Non-pigmented ciliary epithelial cell (primary cell): ENCODE results near the gene FGR.

Experiments used
- DNase-seq: peaks from one replicate; pipeline ENCODE4 v3.0.0-alpha.2; 2010; ENCODE audit warnings: low read depth

Gene FGR

GRCh38 chr1:27585684-27586083 lies 49.3 kb downstream of the FGR start:
- DNase-seq, result no peak

DNA sequence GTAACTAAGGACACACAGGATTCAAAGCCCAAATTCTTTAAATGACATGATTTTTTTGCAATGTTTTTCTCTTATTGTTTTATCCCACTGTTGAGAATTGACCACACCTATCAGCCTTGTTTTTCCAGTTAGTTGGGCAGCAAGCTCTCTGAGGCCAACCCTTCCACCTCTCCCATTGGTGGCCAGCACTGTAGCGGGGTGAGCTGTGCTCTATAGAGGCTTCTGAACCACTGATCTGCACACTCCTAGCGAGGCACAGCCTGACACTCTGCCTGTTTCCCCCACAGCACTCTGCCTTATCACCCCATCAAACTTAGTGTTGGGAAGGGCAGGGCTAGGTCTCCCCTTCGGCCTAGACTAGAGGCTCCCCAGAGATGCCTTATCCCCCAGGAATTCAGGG lies 50.5 kb downstream of the FGR start:
- DNase-seq, result no peak

DNA sequence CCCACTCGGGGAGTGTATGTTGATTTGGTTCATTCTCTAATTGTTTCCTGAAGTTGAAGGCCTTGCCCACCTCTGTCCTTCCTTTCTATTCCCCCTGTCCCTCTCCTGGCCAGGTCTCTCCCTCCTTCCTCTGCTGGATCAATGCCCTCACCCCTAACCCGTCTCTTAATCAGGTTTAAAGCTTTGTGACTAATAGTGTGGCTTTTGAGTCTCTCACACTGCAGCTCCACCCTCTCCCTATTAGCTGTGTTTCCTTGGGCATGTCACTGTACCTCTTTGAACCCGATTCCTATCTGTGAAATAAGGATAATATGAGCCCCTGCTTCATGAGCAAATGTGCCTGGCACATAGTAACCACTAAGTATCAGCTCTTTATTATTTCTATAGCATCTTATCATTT lies 51.5 kb downstream of the FGR start:
- no peak for DNase-seq

DNA sequence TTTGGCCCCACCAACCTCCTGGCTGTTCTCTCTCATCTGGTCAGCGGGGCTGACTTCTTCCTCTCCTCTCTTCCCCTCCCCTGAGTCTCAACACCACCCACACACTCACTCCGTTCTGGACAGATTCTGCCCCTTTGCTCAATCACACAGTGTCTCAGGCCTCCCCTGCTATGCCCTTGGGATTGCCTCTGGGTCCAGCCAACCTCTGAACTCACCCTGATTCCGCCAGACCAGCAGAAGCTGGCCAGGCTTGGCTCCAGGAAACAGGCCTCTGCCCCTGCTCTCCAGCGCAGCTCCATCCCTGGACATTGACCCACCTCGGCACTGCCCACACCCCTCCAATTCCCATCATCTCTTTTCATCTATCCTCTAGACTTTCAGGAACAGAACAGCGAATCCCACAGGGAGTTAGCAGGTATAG lies 53.2 kb downstream of the FGR start:
- no peak for DNase-seq

DNA sequence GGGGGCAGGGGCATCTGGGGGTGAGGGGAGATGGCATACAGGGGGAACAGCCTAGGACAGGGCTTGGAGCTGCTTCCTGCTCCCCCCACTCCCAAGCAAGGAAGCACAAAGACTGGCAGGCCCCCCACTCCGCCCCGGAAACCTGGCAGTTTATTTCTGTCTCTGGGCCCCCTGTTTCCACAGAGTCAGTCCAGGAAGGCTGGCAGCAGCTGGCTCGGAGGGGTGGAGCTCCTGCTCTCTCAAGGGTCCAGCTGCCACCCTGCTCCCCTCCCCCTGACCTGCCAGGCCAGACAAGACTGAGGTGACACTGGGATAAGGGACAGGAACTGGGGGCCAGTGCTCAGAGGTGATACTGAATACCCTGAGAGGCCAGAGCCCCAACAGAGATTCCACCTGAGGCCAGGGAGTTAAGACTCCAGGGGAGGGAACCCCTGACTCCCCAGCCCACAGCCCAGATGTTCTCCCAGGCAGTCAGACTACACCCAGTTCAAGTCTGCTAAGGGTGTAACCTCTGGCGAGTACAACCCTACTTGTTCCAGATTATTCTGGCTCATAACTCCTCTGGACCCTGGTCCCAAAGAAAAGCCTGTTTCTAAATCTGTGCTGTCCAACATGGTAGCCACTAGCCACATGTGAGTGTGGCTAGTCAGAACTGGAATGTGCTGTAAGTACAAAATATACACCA lies 57.3 kb downstream of the FGR start:
- DNase-seq, result no peak

DNA sequence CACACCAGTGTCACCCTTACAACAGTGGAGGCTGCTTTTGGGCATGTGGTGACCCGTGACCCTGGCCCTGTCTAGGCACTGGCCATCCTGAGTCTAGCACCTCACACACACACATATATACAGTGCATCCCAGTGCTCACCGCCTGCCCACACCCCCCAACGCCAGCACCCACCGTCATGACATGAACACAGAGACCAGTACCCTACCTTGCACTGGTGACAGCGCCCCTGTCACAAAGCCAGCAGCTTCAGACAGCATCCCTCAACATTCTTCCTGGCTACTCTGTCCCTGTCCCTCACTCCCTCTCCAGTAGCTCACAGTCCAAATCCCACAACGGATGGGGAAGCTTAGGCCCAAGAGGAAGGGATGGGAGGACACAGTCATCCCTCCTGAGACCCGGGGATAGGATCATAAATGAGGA lies 58.2 kb downstream of the FGR start:
- DNase-seq, result no peak

DNA sequence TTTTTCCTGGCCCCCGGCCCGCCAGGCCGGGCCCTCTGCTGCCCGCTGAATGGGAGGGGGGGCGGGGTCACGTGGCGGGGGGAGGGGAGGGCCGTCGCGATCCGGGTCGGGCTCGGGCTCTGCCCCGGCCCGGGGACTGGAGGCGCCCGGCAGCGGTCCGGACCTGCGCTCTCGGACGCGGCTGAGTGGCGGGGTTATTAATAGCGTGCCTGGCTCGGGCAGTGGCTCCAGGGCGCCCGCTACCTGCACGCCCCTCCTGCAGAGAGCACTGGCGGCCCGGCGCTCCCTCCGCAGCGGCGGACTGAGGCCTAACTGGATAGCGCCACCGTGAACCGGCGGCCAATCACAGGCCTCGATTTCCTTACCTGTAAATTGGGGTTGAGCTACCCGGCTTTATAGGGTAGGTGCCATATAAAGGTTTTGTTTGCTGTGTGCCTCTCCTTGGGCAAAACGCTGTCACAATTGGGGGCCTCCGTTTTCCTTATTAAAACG lies 59.1 kb downstream of the FGR start:
- DNase-seq, result no peak

- peak; percentile 31 for DNase-seq
Observed at GRCh38 chr1:27574871-27575831, 59.8 kb downstream of the FGR start.

DNA sequence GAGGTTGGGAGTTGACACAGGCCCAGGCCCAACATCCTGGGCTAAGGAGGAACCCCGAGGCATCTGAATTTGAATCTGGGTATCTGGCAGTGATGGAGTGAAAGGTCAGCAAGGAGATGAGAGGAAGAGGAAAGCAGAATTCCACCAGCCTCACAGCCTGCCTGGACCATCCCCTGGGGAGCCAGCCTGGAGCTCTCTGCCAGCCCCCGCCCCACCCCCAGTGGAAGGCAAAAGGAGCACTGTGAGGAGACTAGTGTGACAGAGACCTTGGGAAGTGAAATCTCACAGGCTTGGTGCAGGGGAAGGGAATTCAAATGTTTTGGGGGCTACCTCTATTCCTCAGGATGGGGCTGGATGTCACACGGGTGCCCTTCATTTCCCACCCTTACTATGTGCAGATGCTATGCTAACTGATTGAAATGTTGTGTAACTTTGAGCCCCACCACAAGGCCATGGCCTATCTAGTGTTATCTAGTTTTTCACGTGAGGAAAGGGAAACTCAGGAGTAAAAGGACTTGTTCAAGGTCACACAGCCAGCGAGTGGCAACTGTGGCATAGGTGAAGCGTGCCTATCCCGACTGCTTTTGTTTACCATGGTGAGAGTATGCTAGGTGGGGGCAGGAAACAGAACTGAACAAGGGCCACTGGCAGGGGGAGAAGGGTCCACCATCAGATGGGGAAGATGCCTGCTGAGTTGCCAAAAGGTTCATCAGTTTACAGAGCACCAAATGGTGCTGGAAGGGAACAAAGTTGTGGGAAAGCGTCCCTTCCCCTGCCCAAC lies 60.8 kb downstream of the FGR start:
- no peak for DNase-seq

GRCh38 chr1:27572679-27573426 lies 62.1 kb downstream of the FGR start:
- no peak for DNase-seq

DNA sequence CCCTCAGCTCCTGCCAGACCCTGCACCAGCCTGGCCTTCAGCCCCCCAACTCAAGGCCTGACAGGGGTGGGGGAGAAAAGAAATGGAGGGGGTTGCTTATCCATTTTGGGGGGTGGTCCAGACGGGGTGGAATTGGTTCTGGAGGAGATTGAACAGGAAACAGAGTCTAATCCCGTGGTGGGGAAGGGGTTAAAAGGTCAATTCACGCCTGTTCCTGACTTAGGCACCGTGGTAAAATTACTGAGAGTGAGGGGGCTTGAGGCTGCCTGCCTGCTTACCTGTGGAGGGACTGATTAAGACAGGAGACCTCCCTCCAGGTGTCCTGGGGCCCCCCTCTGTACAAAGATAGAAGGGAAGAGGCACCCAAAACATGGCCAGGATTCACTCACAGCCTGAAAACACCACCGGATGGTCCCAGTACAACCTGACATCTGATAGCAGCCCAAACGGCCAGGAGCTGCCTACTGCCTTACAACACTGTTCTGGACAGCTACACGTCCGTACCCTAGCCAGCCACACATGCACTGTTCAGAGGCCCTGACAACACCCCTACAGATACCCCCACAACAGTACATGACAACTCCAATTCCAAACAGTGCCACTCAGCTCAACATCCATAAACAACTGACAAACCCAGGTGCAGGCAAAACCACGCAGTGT lies 62.8 kb downstream of the FGR start:
- no peak for DNase-seq

DNA sequence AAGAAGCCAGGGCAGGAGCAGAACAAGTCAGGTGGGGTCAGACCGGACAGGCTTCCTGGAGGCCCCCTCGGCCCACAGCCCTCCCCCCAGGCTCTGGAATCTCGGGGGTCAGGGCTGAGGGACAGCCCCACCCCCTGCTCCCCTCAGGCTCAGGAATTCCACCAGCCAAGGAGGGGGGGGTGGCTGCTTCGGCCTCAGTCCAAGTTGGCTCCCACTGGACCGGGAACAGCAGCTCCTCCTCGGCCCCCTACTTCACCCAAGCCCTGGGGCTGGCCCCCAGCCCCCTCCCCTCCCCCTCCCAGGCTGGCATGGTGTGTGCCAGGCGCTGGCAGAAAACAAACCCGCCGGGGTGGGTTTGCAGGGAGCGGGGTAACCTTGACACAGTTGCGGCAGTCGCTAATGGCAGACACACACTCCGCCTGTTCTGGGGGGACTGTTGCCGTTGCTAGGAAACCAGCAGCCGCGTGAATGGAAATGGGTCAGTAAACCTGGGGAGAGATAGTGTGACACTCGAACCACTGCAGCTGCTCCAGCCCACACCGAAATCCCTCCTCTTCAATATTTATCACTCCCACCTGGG lies 63.5 kb downstream of the FGR start:
- no peak for DNase-seq

DNA sequence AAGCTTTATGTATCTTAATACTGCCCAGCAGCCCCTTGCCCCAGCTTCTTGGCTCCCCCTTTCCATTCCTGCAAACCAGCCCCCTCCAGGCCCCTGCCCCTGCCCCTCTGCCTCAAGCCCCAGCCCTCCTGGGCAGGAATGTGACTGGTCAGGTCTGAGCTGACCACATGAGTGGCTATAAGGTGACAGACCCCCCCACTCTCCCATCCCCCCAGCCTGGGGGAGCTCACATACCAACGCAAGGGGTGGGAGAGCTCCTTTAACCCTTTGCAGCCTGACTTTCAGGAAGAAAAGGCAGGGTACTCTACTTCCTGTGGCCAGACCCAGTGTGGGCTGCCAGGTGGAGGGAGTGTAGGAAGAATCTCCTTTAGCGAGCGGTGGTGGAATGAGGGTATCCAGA lies 64.2 kb downstream of the FGR start:
- DNase-seq, result no peak

DNA sequence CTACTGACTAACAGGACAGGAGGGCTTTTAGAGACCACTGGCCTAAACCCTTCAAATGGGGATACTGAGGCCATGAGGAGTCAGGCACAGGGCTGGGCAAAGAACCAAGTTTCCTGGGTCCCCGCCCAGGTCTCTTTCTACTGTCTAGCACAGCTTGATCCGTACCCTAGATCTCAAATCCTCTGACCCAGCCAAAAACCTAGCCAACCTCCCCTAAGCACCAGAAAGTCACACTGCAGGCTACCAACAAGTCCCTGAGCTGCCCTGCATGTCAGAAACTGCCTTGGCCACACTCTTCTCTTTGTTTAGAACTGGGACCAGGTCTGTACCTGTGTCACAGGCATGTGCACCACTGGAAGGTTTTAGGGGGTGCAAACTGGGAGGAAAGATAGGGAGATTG lies 64.6 kb downstream of the FGR start:
- DNase-seq, result no peak

DNA sequence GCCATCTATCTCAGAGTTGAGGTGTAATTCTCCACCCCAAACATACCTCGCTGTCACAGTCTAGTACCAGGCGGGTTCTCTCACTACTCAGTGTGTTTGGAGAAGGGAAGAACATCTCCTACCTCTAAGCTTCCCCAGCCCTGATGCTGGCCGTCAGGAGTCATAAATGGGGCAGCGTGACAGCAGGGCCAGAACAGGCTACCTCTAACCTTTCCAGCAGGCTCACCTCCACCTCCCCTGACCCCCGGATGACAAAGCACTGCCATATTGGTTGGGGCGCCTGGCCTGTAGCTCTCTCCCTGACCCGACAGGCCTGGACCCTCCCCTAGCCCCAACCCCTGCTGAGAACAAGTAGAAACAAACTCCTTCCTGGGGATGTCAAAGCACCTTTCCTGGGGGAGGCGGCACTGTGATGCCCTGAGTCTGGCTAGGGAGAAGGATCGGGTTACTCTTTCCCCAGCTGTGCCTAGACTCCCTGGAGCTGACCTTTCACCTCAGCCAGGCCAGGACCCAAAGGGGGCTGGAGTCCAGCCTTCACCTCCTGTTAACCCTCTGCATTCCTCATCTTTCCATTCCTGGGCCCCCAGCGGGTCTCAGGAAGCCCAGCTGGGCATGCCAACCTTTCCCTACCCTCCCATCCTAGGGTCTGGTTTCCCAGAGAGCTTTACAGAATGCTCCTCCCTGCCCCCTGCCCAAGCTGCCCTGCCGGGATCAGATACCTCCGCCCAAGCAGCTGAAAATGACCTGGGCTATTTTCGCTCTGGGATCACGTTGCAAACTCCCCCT lies 65.3 kb downstream of the FGR start:
- no peak for DNase-seq

GRCh38 chr1:27569088-27569460 lies 65.9 kb downstream of the FGR start:
- no peak for DNase-seq

- DNase-seq, result peak; percentile 47
Observed at GRCh38 chr1:27568300-27569087, 66.5 kb downstream of the FGR start.

GRCh38 chr1:27567971-27568299 lies 67.0 kb downstream of the FGR start:
- no peak for DNase-seq

- no peak for DNase-seq
Observed at GRCh38 chr1:27567146-27567526, 67.8 kb downstream of the FGR start.
